Loucy (cell line): ENCODE measurements around the gene SLC6A6.

Experiments
- H2AFZ ChIP-seq: fragments of 200-600 bp; sonication (generic); 2 replicates; pipeline ENCODE4 v1.6.0; 2016; ENCODE audit warnings: antibody characterized with exemption, mild to moderate bottlenecking, low read length, moderate library complexity
- H3F3A ChIP-seq: fragments of 200-600 bp; 2 replicates; pipeline ENCODE4 v1.6.0; 2016; ENCODE audit warnings: antibody characterized with exemption, low read depth, mild to moderate bottlenecking
- H3K27me3 ChIP-seq: fragments of 200-600 bp; sonication (generic); 2 replicates; pipeline ENCODE4 v1.6.1; 2014; ENCODE audit warnings: low read length, mild to moderate bottlenecking; ENCODE audit not compliant: insufficient read depth, poor library complexity, severe bottlenecking
- H3K36me3 ChIP-seq: fragments of 200-600 bp; sonication (generic); 2 replicates; pipeline ENCODE4 v1.6.1; 2016; ENCODE audit warnings: low read length; ENCODE audit not compliant: insufficient read depth
- H3K4me1 ChIP-seq: fragments of 200-600 bp; sonication (generic); 2 replicates; pipeline ENCODE4 v1.5.1; 2014; ENCODE audit warnings: low read length, mild to moderate bottlenecking; ENCODE audit not compliant: insufficient read depth, poor library complexity, severe bottlenecking
- H3K4me2 ChIP-seq: fragments of 200-600 bp; sonication (generic); 2 replicates; pipeline ENCODE4 v1.6.0; 2014; ENCODE audit warnings: antibody characterized with exemption, low read length, low read depth, mild to moderate bottlenecking; ENCODE audit not compliant: poor library complexity, severe bottlenecking
- H3K4me3 ChIP-seq: fragments of 200-600 bp; sonication (generic); 2 replicates; pipeline ENCODE4 v1.5.1; 2014; ENCODE audit warnings: low read length, mild to moderate bottlenecking, mixed read lengths; ENCODE audit not compliant: poor library complexity, severe bottlenecking
- H3K79me2 ChIP-seq: fragments of 200-600 bp; sonication (generic); 2 replicates; pipeline ENCODE4 v1.6.1; 2014; ENCODE audit warnings: low read length; ENCODE audit not compliant: insufficient read depth
- H3K9ac ChIP-seq: fragments of 200-600 bp; sonication (generic); 2 replicates; pipeline ENCODE4 v1.6.0; 2014; ENCODE audit warnings: mild to moderate bottlenecking, low read depth, low read length, moderate library complexity; ENCODE audit not compliant: poor library complexity, severe bottlenecking
- H3K9me2 ChIP-seq: fragments of 200-600 bp; sonication (generic); replicated peaks from 2 replicates; pipeline ENCODE4 v1.6.1; 2016; ENCODE audit warnings: low read depth, low read length, mixed read lengths
- H3K9me3 ChIP-seq: fragments of 200-600 bp; sonication (generic); 2 replicates; pipeline ENCODE4 v1.6.1; 2014; ENCODE audit warnings: mild to moderate bottlenecking, antibody characterized with exemption, low read length, low read depth; ENCODE audit not compliant: insufficient read depth
- H4K20me1 ChIP-seq: fragments of 200-600 bp; sonication (generic); 2 replicates; pipeline ENCODE4 v1.6.0; 2014; ENCODE audit warnings: antibody characterized with exemption, low read length, mild to moderate bottlenecking; ENCODE audit not compliant: insufficient read depth, poor library complexity, severe bottlenecking
- CTCF ChIP-seq: fragments of 200-600 bp; sonication (generic); conservative IDR thresholded peaks from 2 replicates; pipeline ENCODE4 v1.5.1; 2014; ENCODE audit warnings: mild to moderate bottlenecking, antibody characterized with exemption, low read length
- EZH2phosphoT487 ChIP-seq: fragments of 200-600 bp; IDR thresholded peaks from 2 replicates; pipeline ENCODE4 v1.6.1; 2018; ENCODE audit warnings: antibody characterized with exemption, mild to moderate bottlenecking, moderate library complexity, borderline replicate concordance

The SLC6A6 gene

GRCh38 chr3:14445773-14446172, 43.4 kb downstream of the SLC6A6 start:
- Histone ChIP-seq H3K9me3 (no peaks in the 10 kb centered on the region), H3K9me2 (no peaks in the 10 kb centered on the region), H3K4me3 (no peak overlapping the region)

GRCh38 chr3:14446988-14447570, 44.7 kb downstream of the SLC6A6 start:
- Histone ChIP-seq H3K36me3 (peaks cover 79% of the 10 kb centered on the region), H3K9me3 (no peaks in the 10 kb centered on the region), H3K4me3 (no peak overlapping the region), H4K20me1 (no peaks in the 10 kb centered on the region), H3K9ac (no peak overlapping the region), H3F3A (no peaks in the 10 kb centered on the region), H3K79me2 (peaks cover 10% of the 10 kb centered on the region; the same call in 1 of the 2 replicates), H3K9me2 (no peaks in the 10 kb centered on the region), H3K27me3 (no peaks in the 10 kb centered on the region), H3K4me2 (no peak overlapping the region), H2AFZ (no peak overlapping the region), H3K4me1 (no peaks in the 10 kb centered on the region)
- no peak for TF ChIP-seq CTCF
- TF ChIP-seq EZH2phosphoT487 = no peak

More at GRCh38 chr3:14445773-14446172, 43.4 kb downstream of the SLC6A6 start:
- TF ChIP-seq EZH2phosphoT487 (no peak), CTCF (no peak)
- Histone ChIP-seq H3F3A (no peaks in the 10 kb centered on the region), H4K20me1 (no peaks in the 10 kb centered on the region), H3K4me1 (no peaks in the 10 kb centered on the region), H3K27me3 (no peaks in the 10 kb centered on the region), H2AFZ (no peak overlapping the region), H3K36me3 (peaks cover 67% of the 10 kb centered on the region), H3K4me2 (no peak overlapping the region), H3K79me2 (peaks cover 17% of the 10 kb centered on the region; the same call in 1 of the 2 replicates), H3K9ac (no peak overlapping the region)

- TF ChIP-seq EZH2phosphoT487 (no peak), CTCF (no peak)
- Histone ChIP-seq H3K79me2 (peaks cover 4% of the 10 kb centered on the region; the same call in 1 of the 2 replicates), H3K9me3 (no peaks in the 10 kb centered on the region), H3K4me3 (no peak overlapping the region), H3K9me2 (no peaks in the 10 kb centered on the region), H3K4me1 (no peaks in the 10 kb centered on the region), H3F3A (no peaks in the 10 kb centered on the region), H3K36me3 (peaks cover 84% of the 10 kb centered on the region), H4K20me1 (no peaks in the 10 kb centered on the region), H3K9ac (no peak overlapping the region), H3K27me3 (no peaks in the 10 kb centered on the region), H2AFZ (no peak overlapping the region), H3K4me2 (no peak overlapping the region)
Measured at GRCh38 chr3:14448063-14448462, 45.7 kb downstream of the SLC6A6 start.
